ENCODE results near the gene TPD52L1.
"Not testable (repeated sequence)": the region's sequence is repeated elsewhere in the genome, so short reads cannot be mapped to it uniquely, and the experiment has no call there.

The TPD52L1 gene

DNA sequence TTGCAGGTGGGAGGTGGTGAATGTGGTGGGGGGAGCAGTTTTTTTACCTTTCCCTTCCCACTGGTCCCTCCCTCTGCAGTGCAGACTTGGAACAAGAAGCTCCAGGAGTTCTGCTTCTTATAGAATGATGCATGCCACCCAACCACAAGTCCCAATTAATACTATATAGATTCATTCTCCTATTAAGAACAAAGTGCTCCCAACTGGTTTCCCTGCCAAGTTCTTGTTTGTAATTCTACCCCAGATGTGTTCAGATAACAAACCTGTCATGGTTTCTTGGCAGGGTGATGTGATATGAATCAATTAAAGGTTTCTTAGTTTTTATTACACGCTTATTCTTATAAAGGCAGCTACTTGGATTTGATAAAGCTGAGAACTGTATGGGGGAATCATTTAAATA is 124.3 kb downstream of the TPD52L1 start:
- peak; percentile 13 for DNase-seq

DNA sequence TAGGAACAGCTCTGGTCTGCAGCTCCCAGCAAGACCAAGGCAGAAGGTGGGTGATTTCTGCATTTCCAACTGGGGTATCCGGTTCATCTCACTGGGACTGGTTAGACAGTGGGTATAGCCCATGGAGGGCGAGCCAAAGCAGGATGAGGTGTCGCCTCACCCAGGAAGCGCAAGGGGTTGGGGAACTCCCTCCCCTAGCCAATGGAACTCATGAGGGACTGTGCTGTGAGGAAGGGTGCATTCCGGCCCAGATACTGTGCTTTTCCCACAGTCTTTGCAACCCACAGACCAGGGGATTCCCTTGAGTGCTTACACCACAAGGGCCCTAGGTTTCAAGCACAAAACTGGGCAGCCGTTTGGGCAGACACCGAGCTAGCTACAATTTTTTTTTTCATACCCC is 126.4 kb downstream of the TPD52L1 start:
- DNase-seq: no peak

DNA sequence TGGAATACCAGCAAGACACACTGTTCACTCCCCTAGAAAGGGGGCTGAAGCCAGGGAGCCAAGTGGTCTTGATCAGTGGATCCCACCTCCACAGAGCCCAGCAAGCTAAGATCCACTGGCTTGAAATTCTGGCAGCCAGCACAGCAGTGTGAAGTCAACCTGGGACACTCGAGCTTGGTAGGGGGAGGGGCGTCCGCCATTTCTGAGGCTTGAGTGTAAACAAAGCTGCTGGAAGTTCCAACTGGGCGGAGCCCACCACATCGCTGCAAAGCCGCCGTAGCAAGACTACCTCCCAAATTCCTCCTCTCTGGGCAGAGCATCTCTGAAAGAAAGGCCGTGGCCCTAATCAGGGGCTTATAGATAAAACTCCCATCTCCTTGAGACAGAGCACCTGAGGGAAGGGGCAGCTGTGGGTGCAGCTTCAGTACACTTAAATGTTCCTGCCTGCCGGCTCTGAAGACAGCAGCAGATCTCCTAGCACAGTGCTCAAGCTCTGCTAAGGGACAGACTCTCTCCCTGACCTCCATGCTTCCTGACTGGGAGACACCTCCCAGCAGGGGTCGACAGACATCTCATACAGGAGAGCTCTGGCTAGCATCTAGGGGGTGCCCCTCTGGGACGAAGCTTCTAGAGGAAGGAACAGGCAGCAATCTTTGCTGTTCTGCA is 126.9 kb downstream of the TPD52L1 start:
- DNase-seq: not testable (repeated sequence)

- DNase-seq: not testable (repeated sequence)
Measured at GRCh38 chr6:125282470-125282869, 128.9 kb downstream of the TPD52L1 start.

DNA sequence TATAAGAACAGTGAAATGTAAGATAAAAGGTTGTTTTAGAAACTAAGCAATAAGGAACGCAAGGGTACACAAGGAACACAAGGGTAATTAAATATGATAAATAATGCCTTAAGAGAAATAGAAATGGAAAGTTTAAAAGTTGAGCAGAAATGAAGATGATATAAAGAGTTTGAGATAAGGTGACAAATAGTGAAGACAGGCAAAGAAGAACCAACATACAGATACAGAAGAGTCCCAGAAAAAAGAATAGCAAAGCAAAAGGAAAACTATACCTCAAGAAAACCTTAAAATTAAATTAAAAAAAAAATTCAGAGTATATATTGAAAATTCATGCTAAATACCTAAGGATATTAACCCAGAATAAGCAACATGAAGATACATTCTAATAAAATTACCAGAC is 131.8 kb downstream of the TPD52L1 start:
- no peak for DNase-seq

DNA sequence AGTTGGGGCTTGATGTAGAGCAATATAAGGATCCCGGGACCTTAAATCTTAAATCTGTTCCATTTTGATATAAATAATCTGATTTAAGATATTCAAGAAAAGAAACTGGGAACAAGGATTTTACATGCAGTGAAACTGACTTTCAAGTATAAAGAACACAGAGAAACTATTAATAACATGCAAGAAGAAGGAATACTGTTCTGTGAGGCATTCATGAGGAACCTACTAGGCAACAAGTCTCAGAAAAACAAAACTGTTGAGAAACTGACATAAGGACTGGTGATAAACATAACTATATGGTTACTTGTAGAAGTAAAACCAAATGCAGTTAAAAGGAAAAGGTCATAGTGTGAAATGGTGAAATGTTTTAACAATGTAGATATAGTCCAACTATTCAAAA is 132.4 kb downstream of the TPD52L1 start:
- DNase-seq: no peak

- no peak for DNase-seq
Measured at GRCh38 chr6:125287718-125288117, 134.1 kb downstream of the TPD52L1 start.

GRCh38 chr6:125293587-125293986 is 140.0 kb downstream of the TPD52L1 start:
- DNase-seq: no peak

- DNase-seq: no peak
Measured at GRCh38 chr6:125294036-125294435, 140.5 kb downstream of the TPD52L1 start.

- no peak for DNase-seq
Measured at GRCh38 chr6:125294925-125295324, 141.4 kb downstream of the TPD52L1 start.

DNA sequence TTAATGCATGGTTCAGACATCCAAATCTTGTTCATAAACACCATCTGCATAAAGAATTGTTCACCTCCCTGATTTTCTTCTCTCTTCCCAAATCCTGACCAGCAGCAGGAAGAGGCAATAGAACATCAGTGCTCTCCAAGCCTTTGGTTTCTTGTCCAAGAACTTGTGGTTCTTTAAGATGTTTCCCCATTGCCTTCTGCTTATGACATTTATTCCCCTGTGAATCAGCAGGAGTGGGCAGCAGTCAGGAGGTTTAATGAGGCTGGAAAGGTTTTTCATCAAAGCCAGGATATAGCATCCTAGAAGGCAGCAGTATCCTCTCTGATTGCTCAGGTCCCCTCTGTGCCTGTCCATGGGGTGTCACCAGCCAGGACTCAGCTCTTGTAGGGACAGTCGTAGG is 142.9 kb downstream of the TPD52L1 start:
- no peak for DNase-seq

- no peak for DNase-seq
Measured at GRCh38 chr6:125299257-125299656, 145.7 kb downstream of the TPD52L1 start.

DNA sequence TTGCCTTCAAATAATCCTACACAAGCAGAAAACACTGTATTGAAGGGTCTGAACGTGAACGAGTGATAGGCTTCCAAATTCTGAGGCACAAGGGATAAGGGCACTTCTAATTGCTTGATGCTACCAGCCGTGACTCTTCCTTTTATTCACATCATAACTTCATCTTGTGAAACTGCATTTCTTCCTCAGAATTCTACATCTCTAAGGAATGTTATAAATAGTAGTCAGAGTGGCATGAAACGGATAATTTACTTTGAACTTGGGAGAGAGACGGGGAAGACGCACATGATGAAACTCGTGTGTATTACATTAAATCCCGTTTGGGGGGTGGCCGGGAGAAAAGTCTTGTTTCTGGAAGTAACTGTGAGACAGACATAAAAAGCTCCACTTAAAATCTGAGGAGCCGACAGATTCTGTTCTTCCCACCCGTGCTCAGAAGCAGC is 147.4 kb downstream of the TPD52L1 start:
- DNase-seq: no peak

GRCh38 chr6:125301435-125302391 is 148.1 kb downstream of the TPD52L1 start, which contains the start of gene HDDC2:
HDDC2 (minus strand) TSS chr6:125301967; CDS start chr6:125301932, 35 bp downstream.
- no peak for DNase-seq

DNA sequence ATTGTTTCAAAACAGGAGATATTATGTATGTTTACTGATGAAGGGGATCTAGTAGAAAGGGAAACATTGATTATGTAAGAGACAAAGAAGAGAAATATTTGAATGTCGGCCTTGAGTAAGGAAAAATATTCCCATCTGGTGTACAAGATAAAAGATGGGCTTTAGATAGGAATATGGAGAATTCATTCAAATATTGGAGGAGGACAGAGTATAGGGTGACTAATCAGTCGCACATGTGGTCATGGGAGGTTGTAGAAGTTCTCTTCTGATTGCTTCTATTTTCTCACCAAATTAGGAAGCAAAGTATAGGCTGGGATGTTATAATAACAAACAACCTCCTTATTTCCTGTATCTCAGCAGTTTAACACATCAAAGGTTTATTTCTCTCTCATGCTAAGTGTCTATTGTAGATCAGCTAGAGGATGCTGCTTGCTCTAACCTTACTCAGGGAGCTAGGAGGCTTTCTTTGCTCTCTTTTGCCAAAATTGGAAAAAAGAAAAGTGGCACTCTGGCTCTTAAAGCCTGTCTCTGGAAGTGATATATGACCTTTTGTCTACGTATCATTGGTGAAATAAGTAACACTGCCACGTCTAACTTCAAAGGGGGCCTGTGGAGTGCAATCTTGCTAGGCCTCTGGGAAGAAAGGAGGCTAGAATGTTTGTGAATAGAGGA is 149.4 kb downstream of the TPD52L1 start:
- DNase-seq: no peak

DNA sequence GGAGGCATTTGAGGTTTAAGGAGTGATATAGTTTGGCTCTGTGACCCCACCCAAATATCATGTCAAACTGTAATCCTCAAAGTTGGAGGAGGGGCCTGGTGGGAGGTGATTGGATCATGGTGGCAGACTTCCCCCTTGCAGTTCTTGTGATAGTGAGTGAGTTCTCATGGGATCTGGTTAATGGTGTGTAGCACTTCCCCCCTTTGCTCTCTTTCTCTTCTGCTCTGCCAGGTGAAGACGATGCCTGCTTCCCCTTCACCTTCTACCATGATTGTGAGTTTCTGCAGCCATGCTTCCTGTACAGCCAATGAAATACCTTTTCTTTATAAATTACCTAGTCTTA is 149.9 kb downstream of the TPD52L1 start:
- no peak for DNase-seq

- DNase-seq: no peak
Measured at GRCh38 chr6:125304970-125305660, 151.5 kb downstream of the TPD52L1 start.

DNA sequence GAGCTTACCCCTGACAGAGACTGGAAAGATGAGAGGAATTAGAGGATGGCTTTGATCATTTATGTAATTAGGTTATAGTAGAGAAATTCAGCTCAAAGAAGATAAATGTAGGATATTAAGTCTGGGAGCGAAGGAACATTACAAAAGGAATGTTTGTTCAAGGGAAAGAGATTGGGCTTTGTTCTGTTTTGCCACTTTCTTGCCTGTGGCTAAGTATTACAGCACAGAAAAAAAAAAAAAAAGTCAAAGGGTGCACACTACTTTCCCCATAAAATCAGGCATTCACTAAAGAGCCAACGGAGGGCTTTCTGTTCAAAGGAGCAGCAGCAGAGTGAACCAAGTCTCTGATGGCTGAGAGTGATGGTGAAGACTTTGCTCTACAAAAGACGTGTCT is 153.2 kb downstream of the TPD52L1 start:
- DNase-seq: no peak

DNA sequence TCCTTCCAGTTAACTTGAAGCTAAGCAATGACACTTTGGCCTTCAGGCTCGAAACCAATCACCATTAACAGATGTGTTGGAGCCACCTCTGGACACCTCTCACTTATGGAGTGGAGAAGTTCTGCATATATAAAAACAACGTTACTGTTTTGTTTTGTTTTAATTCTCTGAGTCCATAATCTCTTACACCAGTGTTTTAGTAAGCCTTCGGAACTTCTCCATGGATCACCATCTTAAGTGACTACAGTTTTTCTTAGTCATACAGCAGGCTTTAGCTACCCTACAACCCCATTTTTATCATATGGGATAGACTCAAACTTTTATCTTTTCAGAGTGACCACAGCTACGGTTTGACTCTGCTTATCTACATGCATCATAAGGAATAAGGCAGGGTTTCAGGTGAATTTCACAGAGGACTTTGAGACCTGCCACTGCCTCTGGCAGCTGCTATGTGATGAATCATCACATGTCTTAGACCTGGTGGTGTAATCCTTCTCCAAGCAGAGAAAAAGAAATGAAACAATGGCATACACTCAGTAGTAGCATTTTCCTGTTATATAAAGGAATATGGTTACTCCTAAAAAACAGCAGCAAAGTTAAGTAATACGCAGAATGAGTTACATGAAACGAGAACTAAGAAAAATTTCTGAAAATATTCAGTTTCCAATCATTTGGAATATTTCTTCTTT is 153.7 kb downstream of the TPD52L1 start:
- DNase-seq: no peak

GRCh38 chr6:125307964-125308615 is 154.5 kb downstream of the TPD52L1 start:
- DNase-seq: no peak

DNA sequence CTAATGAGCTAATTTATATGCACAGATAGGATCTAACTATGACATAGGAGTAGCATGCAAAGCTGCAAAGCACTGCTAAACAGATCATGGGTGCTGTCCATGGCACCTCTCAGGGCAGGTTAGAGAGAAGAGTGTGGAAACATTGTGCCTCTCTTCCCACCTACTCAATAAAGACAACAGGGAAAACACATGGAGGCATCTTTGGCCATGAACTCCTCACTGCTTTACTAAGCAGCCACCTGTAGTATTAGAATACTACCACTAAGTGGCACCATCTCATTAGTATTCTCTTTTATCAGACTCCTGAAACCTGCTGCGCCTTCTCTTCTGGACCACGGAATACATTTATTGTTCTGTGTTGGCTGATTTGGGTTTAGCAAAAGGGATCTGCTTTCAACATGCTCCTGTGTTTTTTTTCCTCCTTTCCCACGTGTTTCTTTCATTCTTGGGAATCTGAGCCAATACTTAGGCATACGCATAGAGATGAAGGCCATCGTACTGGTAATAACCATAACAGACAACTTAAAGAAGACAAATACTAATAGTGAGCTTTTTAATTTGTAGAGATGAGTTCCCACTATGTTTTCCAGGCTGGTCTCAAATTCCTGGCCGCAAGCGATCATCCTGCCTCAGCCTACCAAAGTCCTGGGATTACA is 157.5 kb downstream of the TPD52L1 start:
- DNase-seq: peak; percentile 15

All from NCI-H2107 (cell line).